Ovary (tissue), 3 donors: Measurements from ENCODE around the gene TECPR2.

Experiments
- CTCF ChIP-seq, 3 donors: fragments of 450-650 bp in 2 of 3; fragments of 200-600 bp in 1 of 3; IDR thresholded peaks; one replicate each; pipeline versions ENCODE4 v1.5.1 to v1.8.0; 2016 to 2022; ENCODE audit warnings: antibody characterized with exemption in 3 of 3, mild to moderate bottlenecking in 1 of 3
- EP300 ChIP-seq: sonication (generic); formaldehyde crosslinking; IDR thresholded peaks from one replicate; pipeline ENCODE4 v1.6.1; 2017; ENCODE audit warnings: antibody characterized with exemption
- POLR2A ChIP-seq: fragments of 450-650 bp; IDR thresholded peaks from one replicate; pipeline ENCODE4 v1.6.1; 2017; ENCODE audit warnings: antibody characterized with exemption, mild to moderate bottlenecking, moderate library complexity
- donor health status: DM: no; HTN: no; CAD: no.

- no peak for TF ChIP-seq POLR2A
- no peak for TF ChIP-seq CTCF (IDR thresholded peaks at IDR 0.05)
- TF ChIP-seq EP300 = no peak
Measured at GRCh38 chr14:102499401-102500157, 136.8 kb downstream of the TECPR2 start.
